ENCODE results near the gene KIAA2012.
A peak's percentile ranks its signal among the peaks of the same experiment; 100 is the strongest.

Gene KIAA2012

GRCh38 chr2:202072737-202073401, at the start of gene KIAA2012:
Gene KIAA2012, plus strand, starts transcription at chr2:202073255. Its CDS starts 373 bp downstream, at chr2:202073628.
- DNase-seq, result no peak

GRCh38 chr2:202023904-202024266, 49.2 kb upstream of the KIAA2012 start:
- no peak for DNase-seq

GRCh38 chr2:202024871-202025270, 48.2 kb upstream of the KIAA2012 start:
- no peak for DNase-seq

- DNase-seq, result no peak
Observed at GRCh38 chr2:202025816-202026215, 47.2 kb upstream of the KIAA2012 start.

GRCh38 chr2:202026507-202026906, 46.5 kb upstream of the KIAA2012 start:
- no peak for DNase-seq

GRCh38 chr2:202030691-202031090, 42.4 kb upstream of the KIAA2012 start:
- no peak for DNase-seq

- DNase-seq, result no peak
Observed at GRCh38 chr2:202031246-202031951, 41.7 kb upstream of the KIAA2012 start.

GRCh38 chr2:202032846-202033316, 40.2 kb upstream of the KIAA2012 start:
- DNase-seq, result peak; percentile 17

- peak; percentile 84 for DNase-seq
Observed at GRCh38 chr2:202033317-202034248, 39.5 kb upstream of the KIAA2012 start, which contains the start of gene FZD7. Gene FZD7, plus strand, starts transcription at chr2:202033855. Its CDS starts 793 bp downstream, at chr2:202034648.

- DNase-seq, result peak; percentile 21
Observed at GRCh38 chr2:202034249-202035088, 38.6 kb upstream of the KIAA2012 start.

GRCh38 chr2:202035089-202035940, 37.7 kb upstream of the KIAA2012 start:
- peak; percentile 50 for DNase-seq

GRCh38 chr2:202035941-202036372, 37.1 kb upstream of the KIAA2012 start:
- DNase-seq, result no peak

- DNase-seq, result no peak
Observed at GRCh38 chr2:202036601-202037037, 36.4 kb upstream of the KIAA2012 start.

- DNase-seq, result no peak
Observed at GRCh38 chr2:202037086-202037485, 36.0 kb upstream of the KIAA2012 start.

- no peak for DNase-seq
Observed at GRCh38 chr2:202038471-202039277, 34.4 kb upstream of the KIAA2012 start.

- no peak for DNase-seq
Observed at GRCh38 chr2:202039278-202040078, 33.6 kb upstream of the KIAA2012 start.

- DNase-seq, result no peak
Observed at GRCh38 chr2:202040079-202040844, 32.8 kb upstream of the KIAA2012 start.

- DNase-seq, result no peak
Observed at GRCh38 chr2:202042444-202042843, 30.6 kb upstream of the KIAA2012 start.

All from hematopoietic multipotent progenitor cell treated with erythropoietin and hydrocortisone succinate and interleukin-3 and kit ligand, for 8 days (in vitro differentiated cells).